ENCODE data around the gene DPYD.

DNA sequence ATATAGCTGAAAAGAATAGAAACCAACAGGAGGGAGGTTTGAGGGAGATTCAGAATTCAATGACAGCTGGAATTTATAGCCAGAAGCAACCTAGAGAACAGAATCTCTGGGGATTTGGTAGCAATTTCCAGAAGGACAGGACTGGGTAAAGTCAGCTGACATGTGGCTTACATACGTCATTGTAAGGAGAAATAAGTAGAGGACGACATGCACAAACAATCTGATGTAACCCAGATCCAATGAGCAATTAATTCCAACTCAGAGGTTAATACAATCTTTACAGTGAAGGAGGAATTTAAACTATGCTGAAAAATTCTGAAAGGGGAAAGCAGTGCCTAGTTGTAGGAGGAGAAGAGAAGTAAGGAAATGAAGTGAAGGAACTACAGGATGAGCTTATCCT lies 815.3 kb downstream of the DPYD start:
- TF ChIP-seq, protein P1, sequence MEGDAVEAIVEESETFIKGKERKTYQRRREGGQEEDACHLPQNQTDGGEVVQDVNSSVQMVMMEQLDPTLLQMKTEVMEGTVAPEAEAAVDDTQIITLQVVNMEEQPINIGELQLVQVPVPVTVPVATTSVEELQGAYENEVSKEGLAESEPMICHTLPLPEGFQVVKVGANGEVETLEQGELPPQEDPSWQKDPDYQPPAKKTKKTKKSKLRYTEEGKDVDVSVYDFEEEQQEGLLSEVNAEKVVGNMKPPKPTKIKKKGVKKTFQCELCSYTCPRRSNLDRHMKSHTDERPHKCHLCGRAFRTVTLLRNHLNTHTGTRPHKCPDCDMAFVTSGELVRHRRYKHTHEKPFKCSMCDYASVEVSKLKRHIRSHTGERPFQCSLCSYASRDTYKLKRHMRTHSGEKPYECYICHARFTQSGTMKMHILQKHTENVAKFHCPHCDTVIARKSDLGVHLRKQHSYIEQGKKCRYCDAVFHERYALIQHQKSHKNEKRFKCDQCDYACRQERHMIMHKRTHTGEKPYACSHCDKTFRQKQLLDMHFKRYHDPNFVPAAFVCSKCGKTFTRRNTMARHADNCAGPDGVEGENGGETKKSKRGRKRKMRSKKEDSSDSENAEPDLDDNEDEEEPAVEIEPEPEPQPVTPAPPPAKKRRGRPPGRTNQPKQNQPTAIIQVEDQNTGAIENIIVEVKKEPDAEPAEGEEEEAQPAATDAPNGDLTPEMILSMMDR (IDR thresholded peaks at IDR 0.05), result no peak
- no peak for TF ChIP-seq POLR2A (IDR thresholded peaks at IDR 0.05)

All from tibial nerve (tissue), 3 donors.